ENCODE results near the gene ARHGAP8.
A peak's percentile ranks its signal among the peaks of the same experiment; 100 is the strongest.
"Not testable (repeated sequence)": the region's sequence is repeated elsewhere in the genome, so short reads cannot be mapped to it uniquely, and the experiment has no call there.

Gene ARHGAP8

DNA sequence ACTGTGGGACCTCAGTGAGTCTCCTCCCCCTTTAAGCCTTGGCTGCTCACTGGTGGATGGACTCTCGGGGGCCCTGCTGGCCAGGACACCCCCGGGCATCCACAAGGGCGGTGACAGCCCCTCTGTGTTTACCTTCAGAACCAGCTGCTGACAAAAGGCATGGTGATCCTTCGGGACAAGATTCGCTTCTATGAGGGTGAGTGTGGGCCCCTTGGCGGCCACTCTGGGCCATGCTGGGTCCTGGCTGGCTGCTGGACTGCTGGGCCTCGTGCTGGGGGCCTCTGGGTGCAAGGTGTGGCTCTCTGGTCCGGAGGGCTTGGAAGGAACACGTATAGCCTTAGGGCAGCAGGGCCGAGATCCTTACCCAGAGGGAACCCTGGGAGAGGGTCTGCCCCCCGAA, 25.9 kb upstream of the ARHGAP8 start:
- no peak for DNase-seq

DNA sequence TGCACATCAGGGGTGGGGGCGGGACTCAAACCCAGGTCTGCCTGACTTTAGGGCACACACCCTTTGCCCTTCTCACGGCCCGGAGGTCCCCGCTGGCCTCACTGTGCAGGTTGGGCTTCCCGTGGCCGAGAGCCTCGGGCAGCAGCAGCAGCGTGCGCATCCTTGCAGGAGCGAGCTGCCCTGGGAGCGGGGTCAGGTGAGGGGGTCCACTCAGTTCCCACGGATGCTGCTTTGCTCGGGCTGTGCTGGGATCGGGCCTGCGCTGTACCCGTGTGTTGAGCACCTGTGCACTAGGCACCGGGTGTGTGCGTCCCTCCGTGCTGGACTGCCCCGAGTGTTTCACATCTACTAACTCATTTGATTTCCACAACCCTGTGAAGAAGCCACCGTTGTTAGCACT, 25.2 kb upstream of the ARHGAP8 start:
- DNase-seq = no peak

DNA sequence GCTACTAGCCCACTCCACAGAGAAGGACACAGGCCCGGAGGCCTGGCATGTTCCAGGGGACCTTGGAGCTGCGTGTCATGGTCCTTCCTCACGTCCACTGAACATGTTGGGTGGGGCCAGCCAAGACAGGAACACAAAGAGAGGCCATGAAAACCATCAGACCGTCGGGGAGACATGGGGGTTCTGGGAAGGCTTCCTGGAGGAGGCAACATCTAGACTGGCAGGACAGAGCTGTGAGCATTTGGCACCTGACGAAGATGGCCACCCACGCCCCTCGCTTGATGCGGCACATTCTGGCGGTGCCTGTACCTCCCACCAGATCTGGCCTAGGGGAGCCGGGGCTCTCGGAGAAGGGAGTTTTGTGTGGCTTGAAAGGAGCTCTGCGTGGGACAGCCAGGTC, 24.7 kb upstream of the ARHGAP8 start:
- no peak for DNase-seq

DNA sequence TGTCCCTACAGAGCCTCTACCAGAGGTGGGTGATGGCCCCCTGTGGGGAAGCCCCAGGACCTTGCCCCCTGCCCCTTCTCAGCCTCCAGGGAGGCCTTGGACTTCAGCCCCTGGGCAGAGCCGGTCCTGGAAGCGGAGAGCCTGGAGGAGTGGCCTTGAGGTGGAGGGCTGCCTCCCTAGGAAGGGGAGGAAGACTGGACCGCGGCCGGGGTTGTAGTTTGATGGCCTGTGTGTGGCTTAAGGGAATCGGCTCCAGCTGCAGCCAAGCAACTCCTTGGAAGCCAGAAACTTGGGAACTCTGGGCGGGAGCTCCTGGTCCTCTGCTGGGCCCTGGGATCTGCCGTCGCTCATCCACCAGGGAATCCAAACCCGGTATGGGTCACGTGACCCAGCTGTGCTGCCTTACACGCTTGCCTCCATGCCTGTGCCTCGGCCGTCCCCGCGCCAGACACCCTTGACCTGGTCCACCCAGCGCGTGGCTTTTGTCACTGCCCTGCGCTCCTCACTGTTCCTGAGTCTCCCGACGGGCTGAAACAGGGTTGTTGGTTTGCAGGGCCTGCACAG, 23.5 kb upstream of the ARHGAP8 start:
- DNase-seq = no peak

DNA sequence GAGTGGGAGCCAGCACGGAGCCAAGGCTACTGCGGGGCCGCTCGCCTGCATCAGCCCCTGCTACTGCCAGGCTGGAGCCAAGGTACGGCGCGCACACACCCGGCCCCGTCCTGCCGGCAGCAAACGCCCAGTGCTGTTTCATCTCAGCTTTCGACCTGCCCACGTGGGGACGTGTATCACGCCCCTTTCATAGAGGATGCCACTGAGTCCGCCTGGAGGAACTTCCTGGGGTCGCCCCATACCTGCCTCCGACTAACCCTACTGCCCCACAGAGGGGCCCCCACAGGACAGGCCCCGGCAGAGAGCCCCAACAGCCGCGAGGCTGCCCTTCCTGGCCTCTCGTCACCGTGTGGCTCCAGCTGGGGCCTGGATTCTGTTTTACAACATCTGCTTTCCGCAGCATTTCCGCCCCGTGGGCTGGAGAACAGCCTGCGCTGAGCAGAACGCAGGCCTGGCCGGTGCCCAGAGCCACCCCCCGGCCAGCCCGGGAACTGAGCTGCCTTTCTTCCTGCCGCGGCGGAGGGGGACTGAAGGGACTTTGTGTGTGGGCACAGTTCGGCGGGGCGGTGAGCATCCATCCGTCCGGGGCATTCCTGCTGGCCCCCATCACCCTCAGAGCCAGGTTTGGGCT, 22.9 kb upstream of the ARHGAP8 start:
- DNase-seq = no peak

DNA sequence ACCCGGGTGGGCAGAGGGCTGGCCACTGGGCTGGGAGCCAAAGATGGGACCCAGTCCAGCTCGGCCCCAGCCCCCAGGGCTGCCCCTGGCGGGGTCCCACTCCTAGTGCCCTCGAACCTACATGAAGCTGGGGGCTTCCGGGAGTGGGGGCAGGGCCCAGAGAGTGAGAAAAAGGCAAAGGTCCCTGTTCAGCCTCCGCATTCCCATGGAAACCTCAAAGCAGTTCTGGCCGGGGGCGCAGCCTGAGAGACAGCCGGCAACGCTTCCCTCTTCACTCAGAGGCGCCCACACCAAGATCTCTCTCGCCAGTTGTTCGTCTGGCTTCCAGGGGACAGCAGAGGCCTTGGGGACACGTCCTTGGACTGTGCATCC, 22.4 kb upstream of the ARHGAP8 start:
- DNase-seq = no peak

DNA sequence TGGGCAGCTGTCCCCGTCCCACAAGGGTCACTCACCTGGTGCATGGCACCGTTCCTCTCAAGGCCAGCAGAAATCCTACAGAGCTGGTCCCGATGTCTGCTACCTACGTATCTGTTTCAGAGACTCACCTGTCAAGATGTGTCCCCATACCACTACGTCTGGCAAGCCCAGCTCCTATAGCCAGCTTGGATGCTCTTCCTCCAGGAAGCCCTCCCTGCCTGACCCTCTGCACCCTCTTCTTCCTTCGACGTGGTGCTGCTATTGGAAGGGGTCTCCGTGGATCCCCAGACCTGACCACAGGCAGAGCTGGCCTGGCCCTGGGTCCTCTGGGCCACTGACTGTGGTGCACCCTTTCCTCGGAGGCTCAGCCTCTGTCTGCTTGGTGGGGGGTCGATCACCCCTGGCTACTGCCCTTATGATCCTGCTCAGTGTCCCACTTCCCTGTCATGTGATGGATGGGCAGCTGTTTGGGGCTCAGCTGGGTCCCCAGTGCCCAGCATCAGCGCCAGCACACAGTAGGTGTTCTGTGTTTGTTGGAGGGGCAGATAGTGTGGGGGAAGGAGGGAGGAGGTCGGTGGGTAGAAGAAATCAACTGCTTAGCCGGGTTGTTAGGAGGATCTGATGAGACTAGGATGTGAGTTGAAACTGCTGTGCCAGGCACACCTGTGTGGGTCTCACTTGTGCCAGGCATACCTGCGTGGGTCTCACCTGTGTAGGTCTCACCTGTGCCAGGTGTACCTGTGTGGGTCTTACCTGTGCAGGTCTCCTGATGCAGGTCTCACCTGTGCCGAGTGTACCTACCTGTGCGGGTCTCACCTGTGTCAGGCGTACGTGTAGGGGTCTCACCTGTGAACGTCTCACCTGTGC, 21.7 kb upstream of the ARHGAP8 start:
- no peak for DNase-seq

DNA sequence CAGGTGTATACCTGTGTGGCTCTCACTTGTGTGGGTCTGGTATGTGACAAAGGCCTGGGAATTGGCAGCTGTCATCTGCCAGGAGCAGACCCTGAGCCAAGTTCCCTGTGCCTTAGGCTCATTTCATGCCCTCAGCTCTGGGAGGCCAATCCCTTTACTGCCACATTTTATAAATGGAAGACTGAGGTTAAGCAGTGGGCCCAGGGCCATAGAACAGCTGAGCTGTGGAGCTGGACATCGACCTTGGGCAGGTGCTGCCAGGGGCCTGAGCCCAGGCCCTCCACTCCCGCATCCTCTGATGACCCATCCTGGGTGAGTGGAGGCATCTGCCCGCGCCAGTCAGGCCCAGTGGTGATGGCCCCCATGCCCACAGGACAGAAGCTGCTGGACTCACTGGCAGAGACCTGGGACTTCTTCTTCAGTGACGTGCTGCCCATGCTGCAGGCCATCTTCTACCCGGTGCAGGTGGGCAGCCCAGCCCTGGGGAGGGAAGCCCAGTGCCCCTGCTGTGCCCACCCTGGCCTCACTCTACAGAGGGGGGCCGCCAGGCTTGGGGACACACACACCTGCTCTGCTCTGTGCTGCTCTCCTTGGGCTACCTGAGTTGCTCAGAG, 20.9 kb upstream of the ARHGAP8 start:
- DNase-seq = no peak

DNA sequence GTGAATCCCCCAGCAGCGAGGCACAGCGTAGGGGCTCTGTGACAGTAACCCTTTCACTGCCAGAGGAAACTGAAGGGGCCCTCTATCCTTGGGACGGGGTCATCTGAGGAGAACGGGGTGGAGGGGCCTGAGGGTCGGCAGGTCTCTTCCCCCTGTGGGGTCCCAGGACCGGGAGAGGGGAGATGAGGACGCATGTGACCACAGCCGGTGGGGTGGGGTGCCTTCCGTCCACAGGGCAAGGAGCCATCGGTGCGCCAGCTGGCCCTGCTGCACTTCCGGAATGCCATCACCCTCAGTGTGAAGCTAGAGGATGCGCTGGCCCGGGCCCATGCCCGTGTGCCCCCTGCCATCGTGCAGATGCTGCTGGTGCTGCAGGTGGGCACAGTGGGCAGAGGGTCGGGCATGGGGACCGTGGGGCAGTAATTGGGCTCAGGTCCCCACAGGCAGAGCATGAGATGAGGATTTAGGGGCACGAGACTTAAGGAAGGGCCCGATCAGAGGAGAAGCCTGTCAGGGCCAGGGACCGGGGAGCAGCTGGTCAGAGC, 20.3 kb upstream of the ARHGAP8 start:
- no peak for DNase-seq

DNA sequence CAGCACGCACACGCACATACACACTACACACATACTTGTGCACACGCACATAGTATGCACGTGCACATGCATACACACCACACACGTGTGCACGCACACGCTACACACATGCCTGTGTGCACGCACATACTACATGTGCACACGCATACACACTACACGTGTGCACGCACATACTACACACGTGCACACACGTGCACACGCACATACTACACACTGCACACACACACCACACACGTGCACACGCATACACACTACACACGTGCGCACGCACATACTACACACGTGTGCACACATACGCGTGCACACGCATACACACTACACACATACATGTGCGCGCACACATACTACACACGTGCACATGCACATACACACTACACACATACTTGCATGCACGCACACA, 19.7 kb upstream of the ARHGAP8 start:
- no peak for DNase-seq

DNA sequence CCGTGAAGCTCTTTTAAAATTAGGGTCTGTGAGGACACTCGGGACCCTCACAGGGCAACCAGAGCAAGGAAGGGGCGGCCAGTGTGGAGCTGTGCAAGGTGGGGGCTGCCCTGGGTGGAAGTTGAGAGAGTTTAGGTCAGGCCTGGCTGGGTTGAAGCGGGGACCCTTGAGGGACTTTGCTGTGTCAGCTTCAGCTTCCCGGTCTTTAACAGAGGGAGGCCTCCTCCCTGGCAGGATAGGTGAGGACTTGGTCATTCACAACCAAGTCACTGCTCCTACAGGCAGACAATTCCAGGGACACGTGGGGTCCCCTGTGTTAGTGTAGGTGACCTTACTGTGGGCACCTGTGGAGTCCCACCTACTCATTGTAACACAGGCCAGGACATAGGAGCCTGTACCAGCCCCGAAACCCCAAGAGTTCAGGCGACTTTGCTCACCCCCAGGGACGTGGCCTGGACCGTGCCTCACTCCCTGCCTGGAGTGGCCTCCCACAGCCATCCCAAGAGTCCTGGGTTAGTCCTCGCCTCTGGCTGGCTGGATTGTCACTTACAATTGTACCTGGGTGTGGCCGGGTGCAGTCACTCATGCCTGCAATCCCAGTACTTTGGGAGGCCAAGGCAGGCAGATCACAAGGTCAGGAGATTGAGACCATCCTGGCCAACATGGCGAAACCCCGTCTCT, 18.8 kb upstream of the ARHGAP8 start:
- no peak for DNase-seq

DNA sequence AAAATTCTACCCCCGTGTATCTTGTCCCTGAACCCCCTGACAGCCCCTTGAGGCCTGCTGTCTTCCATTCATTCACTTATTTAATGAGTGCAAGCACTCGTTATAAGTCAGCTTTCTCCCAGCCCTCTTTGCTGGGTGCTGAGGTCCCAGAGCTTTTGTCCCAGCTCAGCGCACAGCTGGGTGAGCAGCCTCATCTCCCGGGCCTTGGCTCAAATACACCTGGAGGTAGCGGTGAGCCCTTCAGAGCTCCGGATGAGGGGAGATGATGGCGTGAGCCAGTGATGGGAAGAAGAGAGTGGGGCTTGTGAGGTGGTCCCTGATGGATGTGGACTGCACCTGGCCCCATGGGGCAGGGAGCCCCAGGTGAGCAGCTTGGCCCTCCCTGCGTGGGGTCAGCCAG, 18.1 kb upstream of the ARHGAP8 start:
- no peak for DNase-seq

DNA sequence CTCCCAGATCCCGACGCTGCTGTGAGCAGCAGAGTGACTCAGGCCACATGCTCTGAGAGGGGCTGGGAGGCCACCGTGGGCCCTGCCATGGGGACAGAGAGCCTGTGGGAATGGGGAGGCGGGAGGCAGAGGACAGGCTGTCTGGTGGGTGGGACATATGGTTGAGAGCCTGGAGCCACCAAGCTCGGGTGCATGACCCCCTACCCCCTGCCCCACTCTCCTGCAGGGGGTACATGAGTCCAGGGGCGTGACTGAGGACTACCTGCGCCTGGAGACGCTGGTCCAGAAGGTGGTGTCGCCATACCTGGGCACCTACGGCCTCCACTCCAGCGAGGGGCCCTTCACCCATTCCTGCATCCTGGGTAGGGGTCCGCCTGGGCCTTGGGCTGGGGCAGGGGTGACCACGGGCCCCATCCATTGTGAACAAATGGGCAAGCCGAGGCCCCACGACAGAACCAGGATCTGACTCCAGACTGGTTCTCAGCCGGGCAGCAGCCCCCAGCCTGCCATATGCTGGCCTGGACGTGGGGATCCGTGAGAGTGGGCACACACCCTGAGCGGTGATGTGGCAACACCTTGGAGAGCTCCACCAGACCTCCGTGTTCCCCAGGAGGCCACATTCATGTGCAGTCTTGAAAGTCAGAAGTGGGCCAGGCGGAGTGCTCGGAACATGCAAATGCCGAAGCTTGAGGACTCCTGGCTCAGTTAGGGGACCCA, 17.4 kb upstream of the ARHGAP8 start:
- DNase-seq = no peak

DNA sequence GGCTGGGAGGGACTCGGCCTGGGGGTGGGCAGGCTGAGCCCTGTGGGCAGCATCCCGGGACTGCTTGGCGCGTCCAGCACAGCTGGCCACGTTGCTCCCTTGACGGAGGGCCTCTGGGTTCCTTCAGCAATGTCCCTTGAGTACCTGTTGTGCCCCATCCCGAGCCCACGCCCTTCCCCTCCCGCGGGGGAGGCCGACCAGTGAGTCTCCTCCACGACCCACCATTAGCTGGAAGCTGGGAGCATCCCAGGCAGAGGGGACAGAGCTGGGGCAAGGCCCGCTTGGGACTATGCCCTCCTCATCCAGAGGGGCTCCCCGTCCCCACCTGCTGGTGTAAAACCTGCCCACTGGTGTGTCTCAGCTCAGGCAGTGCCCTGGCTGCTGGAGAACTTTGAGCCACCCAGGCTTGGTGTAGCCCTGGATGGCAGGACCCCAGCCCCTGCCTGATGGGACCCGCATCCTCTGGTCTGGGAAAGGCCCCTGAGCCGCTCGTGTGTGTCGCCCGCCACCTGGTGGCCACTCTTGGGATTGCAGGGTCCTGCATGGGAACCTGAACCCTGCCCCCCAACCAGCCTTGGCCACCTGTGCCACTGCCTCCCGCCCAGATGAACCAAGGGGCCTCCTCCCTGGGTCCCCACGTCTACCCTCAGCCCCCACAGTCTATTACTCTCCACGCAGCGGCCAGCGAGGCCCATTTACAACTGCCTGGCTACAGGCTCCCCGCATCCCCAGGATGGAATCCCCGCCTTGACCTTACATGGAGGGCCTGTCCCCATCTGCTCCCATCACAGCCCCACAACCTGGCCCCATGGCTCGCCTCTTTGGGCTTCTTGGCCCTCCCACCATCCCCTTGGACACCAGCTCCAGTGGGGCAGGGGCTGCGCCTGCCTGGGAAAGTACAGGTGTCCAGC, 16.6 kb upstream of the ARHGAP8 start:
- peak; percentile 78 for DNase-seq

DNA sequence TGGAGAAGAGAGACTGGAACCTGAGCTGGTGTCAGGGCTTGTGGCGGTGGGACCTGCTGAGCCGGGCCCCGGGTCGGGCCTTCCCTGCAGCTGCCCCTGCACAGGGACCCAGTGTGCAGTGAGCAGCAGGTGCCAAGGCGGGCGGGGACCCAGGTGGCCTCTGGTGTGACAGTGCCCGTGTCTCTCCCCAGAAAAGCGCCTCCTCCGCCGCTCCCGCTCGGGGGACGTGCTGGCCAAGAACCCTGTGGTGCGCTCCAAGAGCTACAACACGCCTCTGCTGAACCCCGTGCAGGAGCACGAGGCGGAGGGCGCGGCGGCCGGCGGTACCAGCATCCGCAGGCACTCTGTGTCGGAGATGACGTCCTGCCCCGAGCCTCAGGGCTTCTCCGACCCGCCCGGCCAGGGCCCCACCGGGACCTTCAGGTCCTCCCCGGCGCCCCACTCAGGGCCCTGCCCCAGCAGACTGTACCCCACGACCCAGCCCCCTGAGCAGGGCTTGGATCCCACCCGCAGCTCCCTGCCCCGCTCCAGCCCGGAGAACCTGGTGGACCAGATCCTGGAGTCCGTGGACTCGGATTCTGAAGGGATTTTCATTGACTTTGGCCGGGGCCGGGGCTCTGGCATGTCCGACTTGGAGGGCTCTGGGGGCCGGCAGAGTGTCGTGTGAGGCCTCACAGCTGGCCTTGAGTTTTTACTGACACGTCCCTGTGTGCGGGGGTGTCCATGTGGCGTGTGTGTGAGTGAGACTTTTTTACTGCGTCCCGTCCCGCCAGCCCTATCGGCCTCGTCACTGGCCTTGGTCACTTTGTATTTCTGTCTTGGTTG, 15.6 kb upstream of the ARHGAP8 start:
- no peak for DNase-seq

DNA sequence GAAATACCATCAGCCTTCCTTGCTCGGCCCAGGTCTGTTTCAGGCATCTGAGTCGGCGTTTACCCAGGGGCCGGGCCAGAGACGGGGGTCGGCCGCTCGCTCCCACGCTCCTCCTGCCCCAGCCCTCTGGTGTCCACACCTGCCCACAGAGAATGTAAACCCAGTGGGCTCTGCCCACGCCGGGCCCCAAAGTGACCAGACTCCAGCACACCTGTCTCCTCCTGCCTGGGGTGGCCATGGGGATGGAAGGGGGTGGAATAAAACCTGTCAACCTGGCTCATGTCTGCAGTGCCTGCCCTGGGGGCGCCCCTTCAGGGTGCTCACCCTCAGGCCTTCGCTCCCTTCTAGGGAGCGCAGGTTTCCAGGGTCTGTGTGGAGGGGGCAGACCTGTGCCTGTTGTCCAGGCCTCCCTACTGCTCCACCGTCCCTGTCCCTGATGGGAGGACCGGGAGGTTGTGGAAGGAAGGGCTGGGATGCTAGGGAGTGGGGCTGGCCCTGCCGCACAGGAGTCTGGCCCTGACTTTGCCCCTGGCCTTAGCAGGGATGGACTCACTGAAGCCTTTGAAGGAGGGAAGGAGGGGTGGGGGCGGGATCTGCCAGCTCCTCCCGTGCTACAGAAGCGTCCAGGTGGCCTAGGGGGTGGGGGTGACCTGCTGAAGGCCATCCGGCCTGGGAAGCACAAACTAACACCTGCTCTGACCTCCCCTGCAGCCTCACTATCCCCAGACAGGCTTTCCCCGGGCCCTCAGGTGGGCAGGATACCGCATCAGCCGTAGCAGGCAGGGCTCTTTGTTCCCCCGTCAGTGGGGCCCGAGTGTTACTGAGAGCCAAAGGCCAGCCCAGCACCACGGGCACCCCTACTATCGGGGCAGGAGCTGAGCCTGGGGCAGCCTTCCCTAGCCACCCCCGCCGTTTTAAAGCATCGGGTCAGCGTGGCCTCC, 14.7 kb upstream of the ARHGAP8 start:
- DNase-seq = no peak

DNA sequence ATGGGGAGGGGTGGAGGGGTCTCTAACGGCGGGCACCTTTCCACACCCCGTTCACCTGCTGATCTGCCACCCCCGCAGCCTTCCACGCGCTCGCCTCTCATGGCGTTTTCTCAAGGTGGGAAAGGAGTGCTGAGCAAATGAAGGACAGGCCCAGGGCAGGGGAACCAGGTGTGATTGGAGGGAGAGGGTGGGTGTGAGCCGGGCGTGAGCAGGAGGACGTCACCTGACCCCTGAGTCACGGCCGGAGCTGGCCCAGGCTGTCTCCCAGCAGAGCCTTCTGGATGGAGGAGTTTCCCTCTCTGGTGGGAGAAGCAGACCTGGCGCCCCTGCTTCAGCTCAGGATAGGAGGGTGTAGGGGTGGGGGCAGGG, 14.0 kb upstream of the ARHGAP8 start:
- DNase-seq = no peak

DNA sequence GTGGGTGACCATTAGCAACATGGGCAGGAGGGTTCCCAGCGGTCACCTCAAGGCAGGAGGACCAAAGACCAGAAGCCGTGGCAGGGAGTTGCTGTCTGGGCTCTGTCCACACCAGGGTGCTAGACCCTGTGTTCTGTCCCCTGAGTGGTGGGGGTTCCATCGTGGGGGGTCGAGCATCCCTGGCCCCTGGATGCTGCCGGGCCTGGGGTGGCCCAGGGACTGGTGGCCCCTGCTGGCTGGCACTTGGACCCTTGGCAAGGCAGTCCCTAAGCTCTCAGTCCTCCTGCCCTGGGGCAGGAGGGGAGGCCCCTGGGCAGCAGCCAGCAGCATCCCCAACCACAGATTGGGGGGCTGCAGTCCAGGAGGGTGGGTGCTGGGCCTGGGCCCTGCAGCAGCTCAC, 13.4 kb upstream of the ARHGAP8 start:
- no peak for DNase-seq

DNA sequence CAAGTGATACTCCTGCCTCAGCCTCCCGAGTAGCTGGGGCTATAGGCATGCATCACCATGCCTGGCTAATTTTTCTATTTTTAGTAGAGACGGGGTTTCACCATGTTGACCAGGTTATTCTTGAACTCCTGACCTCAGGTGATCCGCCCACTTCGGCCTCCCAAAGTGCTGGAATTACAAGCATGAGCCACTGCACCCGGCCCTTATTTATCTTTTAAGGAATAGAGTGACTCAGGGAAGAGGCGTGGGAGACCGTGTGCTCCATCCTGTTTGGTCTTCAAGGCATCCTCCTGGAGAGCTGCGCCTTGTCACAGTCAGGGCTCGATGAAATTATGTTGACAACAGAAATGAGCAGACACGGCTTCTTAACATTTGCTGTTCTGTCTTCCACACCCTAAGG, 12.7 kb upstream of the ARHGAP8 start:
- DNase-seq = not testable (repeated sequence)

Data from CD4-positive, alpha-beta T cell treated with Interleukin-21 for 1 hour (primary cell).